ENCODE results near the gene AMDHD2. TPM values are rescaled to one million over a fixed set of nuclear protein-coding genes. Genes with fewer than 3 reads are reported as not detected.
A peak's percentile ranks its signal among the peaks of the same experiment; 100 is the strongest.
"Not testable (repeated sequence)": the region's sequence is repeated elsewhere in the genome, so short reads cannot be mapped to it uniquely, and the experiment has no call there.

The AMDHD2 gene
- total RNA-seq, 5 donors from 2014 or later (not counting 1 experiment from before 2014, with no cell fraction given) = 104 to 215 (median 122) TPM

- no peaks in the 10 kb centered on the region for H3K9me3 Mint-ChIP-seq
- no peak overlapping the region for H3K27ac Mint-ChIP-seq
- Histone ChIP-seq H3K36me3 (ENCODE audit: control insufficient read depth in 2 of 2, extremely low read depth in 1 of 2, insufficient read depth in 1 of 2, low read length in 1 of 2) (no peaks in the 10 kb centered on the region), H3K4me3 (ENCODE audit: control insufficient read depth in 1 of 2, extremely low read depth in 1 of 2, low read length in 1 of 2) (no peak overlapping the region), H3K4me1 (ENCODE audit: control insufficient read depth in 1 of 2, extremely low read depth in 1 of 2, insufficient read depth in 2 of 2, low read length in 2 of 2) (peaks cover 0 to 32% of the 10 kb centered on the region in 2 experiments), H3K9me3 (no peaks in the 10 kb centered on the region), H3K27ac (ENCODE audit: low read length) (no peak overlapping the region), H3K27me3 (replicated peaks in 1 of 2; ENCODE audit: control insufficient read depth in 2 of 2, extremely low read depth in 1 of 2, insufficient read depth in 2 of 2, low read length in 1 of 2) (peaks cover 0 to 20% of the 10 kb centered on the region in 2 experiments)
- 100% methylated on average over 4 of the region's 9 CpGs for WGBS (ENCODE audit: insufficient coverage)
- ChIA-PET POLR2A (no interaction called here), CTCF (no interaction called here)
- no peak for DNase-seq
- H3K4me1 Mint-ChIP-seq = peaks cover 18 to 21% (median 18%) of the 10 kb centered on the region in 3 donors
- H3K36me3 Mint-ChIP-seq = no peaks in the 10 kb centered on the region
- H3K4me3 Mint-ChIP-seq = peak overlapping the region; percentile 54 to 73 (median 64)
- no peak for ATAC-seq (replicated peaks in 1 of 4)
- H3K27me3 Mint-ChIP-seq = peaks cover 0 to 13% of the 10 kb centered on the region in 2 donors
Measured at GRCh38 chr16:2476345-2476720, 43.8 kb upstream of the AMDHD2 start.

- ChIA-PET CTCF (no interaction called here), POLR2A (no interaction called here)
- Histone ChIP-seq H3K9me3 (no peaks in the 10 kb centered on the region), H3K27ac (ENCODE audit: low read length) (no peak overlapping the region), H3K36me3 (ENCODE audit: control insufficient read depth in 2 of 2, extremely low read depth in 1 of 2, insufficient read depth in 1 of 2, low read length in 1 of 2) (no peaks in the 10 kb centered on the region), H3K4me3 (ENCODE audit: control insufficient read depth in 1 of 2, extremely low read depth in 1 of 2, low read length in 1 of 2) (no peak overlapping the region), H3K4me1 (ENCODE audit: control insufficient read depth in 1 of 2, extremely low read depth in 1 of 2, insufficient read depth in 2 of 2, low read length in 2 of 2) (peaks cover 0 to 30% of the 10 kb centered on the region in 2 experiments), H3K27me3 (replicated peaks in 1 of 2; ENCODE audit: control insufficient read depth in 2 of 2, extremely low read depth in 1 of 2, insufficient read depth in 2 of 2, low read length in 1 of 2) (peaks cover 0 to 20% of the 10 kb centered on the region in 2 experiments)
- no CpG with 5 or more reads among the region's 3 CpGs for WGBS (ENCODE audit: insufficient coverage)
- H3K4me1 Mint-ChIP-seq = peaks cover 18 to 21% (median 18%) of the 10 kb centered on the region in 3 donors
- peak overlapping the region; percentile 54 to 73 (median 64) for H3K4me3 Mint-ChIP-seq
- H3K27ac Mint-ChIP-seq = no peak overlapping the region
- no peaks in the 10 kb centered on the region for H3K9me3 Mint-ChIP-seq
- H3K27me3 Mint-ChIP-seq = peaks cover 0 to 13% of the 10 kb centered on the region in 2 donors
- H3K36me3 Mint-ChIP-seq = no peaks in the 10 kb centered on the region
- ATAC-seq (replicated peaks in 1 of 4) (no peak), DNase-seq (no peak)
Measured at GRCh38 chr16:2476741-2477140, 43.4 kb upstream of the AMDHD2 start.

GRCh38 chr16:2477327-2477726, 42.8 kb upstream of the AMDHD2 start:
- Histone ChIP-seq H3K4me3 (ENCODE audit: control insufficient read depth in 1 of 2, extremely low read depth in 1 of 2, low read length in 1 of 2) (no peak overlapping the region), H3K4me1 (ENCODE audit: control insufficient read depth in 1 of 2, extremely low read depth in 1 of 2, insufficient read depth in 2 of 2, low read length in 2 of 2) (peaks cover 0 to 24% of the 10 kb centered on the region in 2 experiments), H3K9me3 (no peaks in the 10 kb centered on the region), H3K27ac (ENCODE audit: low read length) (no peak overlapping the region), H3K36me3 (ENCODE audit: control insufficient read depth in 2 of 2, extremely low read depth in 1 of 2, insufficient read depth in 1 of 2, low read length in 1 of 2) (no peaks in the 10 kb centered on the region), H3K27me3 (replicated peaks in 1 of 2; ENCODE audit: control insufficient read depth in 2 of 2, extremely low read depth in 1 of 2, insufficient read depth in 2 of 2, low read length in 1 of 2) (peaks cover 0 to 14% of the 10 kb centered on the region in 2 experiments)
- 100% methylated on average over 2 of the region's 3 CpGs for WGBS (ENCODE audit: insufficient coverage)
- ChIA-PET POLR2A (interaction anchor here in 1 of 2 donors (0.6 kb wide), 1 partner anchor 44 kb away, joined by 3 read pairs; no protein-coding TSS in a partner anchor), CTCF (interaction anchor here in 1 of 2 donors (0.6 kb wide), 1 partner anchor 30 kb away, joined by 3 read pairs; no protein-coding TSS in a partner anchor)
- Mint-ChIP-seq H3K27ac (no peak overlapping the region), H3K4me1 (peaks cover 18 to 22% (median 22%) of the 10 kb centered on the region in 3 donors), H3K9me3 (no peaks in the 10 kb centered on the region), H3K27me3 (peaks cover 0 to 9% of the 10 kb centered on the region in 2 donors), H3K36me3 (no peaks in the 10 kb centered on the region), H3K4me3 (no peak overlapping the region)
- DNase-seq (no peak), ATAC-seq (replicated peaks in 1 of 4) (no peak)

GRCh38 chr16:2478279-2478678, 41.9 kb upstream of the AMDHD2 start:
- no peak overlapping the region for H3K4me3 Mint-ChIP-seq
- POLR2A ChIA-PET = no interaction called here
- peaks cover 13 to 23% (median 17%) of the 10 kb centered on the region in 3 donors for H3K4me1 Mint-ChIP-seq
- peaks cover 0 to 5% of the 10 kb centered on the region in 2 experiments for H3K27me3 ChIP-seq (replicated peaks in 1 of 2; ENCODE audit: control insufficient read depth in 2 of 2, extremely low read depth in 1 of 2, insufficient read depth in 2 of 2, low read length in 1 of 2)
- H3K27ac Mint-ChIP-seq = no peak overlapping the region
- ATAC-seq (replicated peaks in 1 of 4) (no peak), DNase-seq (no peak)
- no peaks in the 10 kb centered on the region for H3K36me3 ChIP-seq (ENCODE audit: control insufficient read depth in 2 of 2, extremely low read depth in 1 of 2, insufficient read depth in 1 of 2, low read length in 1 of 2)
- H3K4me1 ChIP-seq (ENCODE audit: control insufficient read depth in 1 of 2, extremely low read depth in 1 of 2, insufficient read depth in 2 of 2, low read length in 2 of 2) = peaks cover 0 to 18% of the 10 kb centered on the region in 2 experiments
- no peaks in the 10 kb centered on the region for H3K9me3 ChIP-seq
- H3K27ac ChIP-seq (ENCODE audit: low read length) = no peak overlapping the region
- CTCF ChIA-PET = interaction anchor here in 1 of 2 donors (0.6 kb wide), 1 partner anchor 8 kb away, joined by 3 read pairs; no protein-coding TSS in a partner anchor
- H3K4me3 ChIP-seq (ENCODE audit: control insufficient read depth in 1 of 2, extremely low read depth in 1 of 2, low read length in 1 of 2) = no peak overlapping the region
- H3K36me3 Mint-ChIP-seq = no peaks in the 10 kb centered on the region
- whole genome bisulfite sequencing (ENCODE audit: insufficient coverage) = 89% methylated on average over 8 of the region's 8 CpGs
- H3K27me3 Mint-ChIP-seq = peaks cover 0 to under 1% of the 10 kb centered on the region in 2 donors
- H3K9me3 Mint-ChIP-seq = no peaks in the 10 kb centered on the region

- H3K36me3 Mint-ChIP-seq; ATAC-seq (replicated peaks in 1 of 4); H3K9me3 Mint-ChIP-seq; H3K36me3 ChIP-seq (ENCODE audit: control insufficient read depth in 2 of 2, extremely low read depth in 1 of 2, insufficient read depth in 1 of 2, low read length in 1 of 2); DNase-seq; H3K27ac ChIP-seq (ENCODE audit: low read length); H3K4me3 ChIP-seq (ENCODE audit: control insufficient read depth in 1 of 2, extremely low read depth in 1 of 2, low read length in 1 of 2); H3K9me3 ChIP-seq; H3K27me3 ChIP-seq (replicated peaks in 1 of 2; ENCODE audit: control insufficient read depth in 2 of 2, extremely low read depth in 1 of 2, insufficient read depth in 2 of 2, low read length in 1 of 2); POLR2A ChIA-PET; H3K27ac Mint-ChIP-seq; H3K4me3 Mint-ChIP-seq; H3K27me3 Mint-ChIP-seq: not testable (repeated sequence)
- peaks cover 0 to 12% of the 10 kb centered on the region in 2 experiments for H3K4me1 ChIP-seq (ENCODE audit: control insufficient read depth in 1 of 2, extremely low read depth in 1 of 2, insufficient read depth in 2 of 2, low read length in 2 of 2)
- CTCF ChIA-PET = interaction anchor here in 1 of 2 donors (1.0 kb wide), 1 partner anchor 20 kb away, joined by 3 read pairs; the partner anchor contains the start of gene TEDC2
- H3K4me1 Mint-ChIP-seq = peaks cover 12 to 22% (median 16%) of the 10 kb centered on the region in 3 donors
- 91% methylated on average over 9 of the region's 10 CpGs for WGBS (ENCODE audit: insufficient coverage)
Measured at GRCh38 chr16:2479996-2480395, 40.2 kb upstream of the AMDHD2 start.

GRCh38 chr16:2480948-2481347, 39.2 kb upstream of the AMDHD2 start:
- Mint-ChIP-seq H3K9me3 (no peaks in the 10 kb centered on the region), H3K36me3 (no peaks in the 10 kb centered on the region), H3K27ac (no peak overlapping the region), H3K4me3 (no peak overlapping the region), H3K4me1 (peaks cover 13 to 21% (median 16%) of the 10 kb centered on the region in 3 donors), H3K27me3 (no peaks in the 10 kb centered on the region)
- ChIA-PET POLR2A (no interaction called here), CTCF (interaction anchor here in 1 of 2 donors (1.0 kb wide), 1 partner anchor 21 kb away, joined by 3 read pairs; the partner anchor contains the start of gene TEDC2)
- H3K27ac ChIP-seq (ENCODE audit: low read length) = no peak overlapping the region
- WGBS (ENCODE audit: insufficient coverage) = 92% methylated on average over 8 of the region's 12 CpGs
- no peak for ATAC-seq (replicated peaks in 1 of 4)
- H3K9me3 ChIP-seq = no peaks in the 10 kb centered on the region
- no peak overlapping the region for H3K4me3 ChIP-seq (ENCODE audit: control insufficient read depth in 1 of 2, extremely low read depth in 1 of 2, low read length in 1 of 2)
- no peaks in the 10 kb centered on the region for H3K36me3 ChIP-seq (ENCODE audit: control insufficient read depth in 2 of 2, extremely low read depth in 1 of 2, insufficient read depth in 1 of 2, low read length in 1 of 2)
- H3K4me1 ChIP-seq (ENCODE audit: control insufficient read depth in 1 of 2, extremely low read depth in 1 of 2, insufficient read depth in 2 of 2, low read length in 2 of 2) = peaks cover 0 to 7% of the 10 kb centered on the region in 2 experiments
- no peaks in the 10 kb centered on the region for H3K27me3 ChIP-seq (replicated peaks in 1 of 2; ENCODE audit: control insufficient read depth in 2 of 2, extremely low read depth in 1 of 2, insufficient read depth in 2 of 2, low read length in 1 of 2)
- no peak for DNase-seq
